Measurements from ENCODE around the gene KLK10. TPM values are rescaled to one million over a fixed set of nuclear protein-coding genes. Genes with fewer than 3 reads are reported as not detected.

Gene KLK10
- total RNA-seq, 4 donors from 2014 or later = 1.6 TPM; not detected in 3

GRCh38 chr19:51005248-51005647 lies 14.3 kb downstream of the KLK10 start:
- peaks cover 3 to 15% (median 5%) of the 10 kb centered on the region in 3 donors for H3K27me3 ChIP-seq
- no peak for ATAC-seq

GRCh38 chr19:51003316-51003715 lies 16.2 kb downstream of the KLK10 start:
- intact Hi-C loops (cut with DNase I; ENCODE audit: low total_unique reads) = no loop called here
- peaks cover 3 to 15% (median 5%) of the 10 kb centered on the region in 3 donors for H3K27me3 ChIP-seq
- H3K36me3 ChIP-seq = no peaks in the 10 kb centered on the region
- no peak overlapping the region for H3K4me3 ChIP-seq
- ATAC-seq = no peak
- H3K27ac ChIP-seq = no peak overlapping the region
- in situ Hi-C loops (cut with MboI; ENCODE audit: low sequenced_read_pairs in 4 of 4) = no loop called here
- no peaks in the 10 kb centered on the region for H3K9me3 ChIP-seq
- no peak for DNase-seq
- TF ChIP-seq POLR2A (IDR thresholded peaks at IDR 0.05) (no peak), CTCF (IDR thresholded peaks at IDR 0.05 in 4 of 5, conservative IDR thresholded peaks at IDR 0.05 in 1 of 5) (no peak)
- no peaks in the 10 kb centered on the region for H3K4me1 ChIP-seq

More at GRCh38 chr19:51005248-51005647, 14.3 kb downstream of the KLK10 start:
- intact Hi-C loops (cut with DNase I; ENCODE audit: low total_unique reads) (no loop called here), in situ Hi-C loops (cut with MboI; ENCODE audit: low sequenced_read_pairs in 4 of 4) (no loop called here)
- H3K9me3 ChIP-seq = no peaks in the 10 kb centered on the region
- no peak overlapping the region for H3K4me3 ChIP-seq
- no peaks in the 10 kb centered on the region for H3K4me1 ChIP-seq
- H3K36me3 ChIP-seq = no peaks in the 10 kb centered on the region
- no peak for DNase-seq
- TF ChIP-seq POLR2A (IDR thresholded peaks at IDR 0.05) (no peak), CTCF (IDR thresholded peaks at IDR 0.05 in 4 of 5, conservative IDR thresholded peaks at IDR 0.05 in 1 of 5) (no peak)
- H3K27ac ChIP-seq = no peak overlapping the region

GRCh38 chr19:51002542-51003311 lies 16.8 kb downstream of the KLK10 start:
- no peaks in the 10 kb centered on the region for H3K4me1 ChIP-seq
- H3K27me3 ChIP-seq = peaks cover 3 to 15% (median 5%) of the 10 kb centered on the region in 3 donors
- intact Hi-C loops (cut with DNase I; ENCODE audit: low total_unique reads) = no loop called here
- no peak for TF ChIP-seq CTCF (IDR thresholded peaks at IDR 0.05 in 4 of 5, conservative IDR thresholded peaks at IDR 0.05 in 1 of 5)
- TF ChIP-seq POLR2A (IDR thresholded peaks at IDR 0.05) = no peak
- H3K36me3 ChIP-seq = no peaks in the 10 kb centered on the region
- no peak overlapping the region for H3K4me3 ChIP-seq
- H3K9me3 ChIP-seq = no peaks in the 10 kb centered on the region
- in situ Hi-C loops (cut with MboI; ENCODE audit: low sequenced_read_pairs in 4 of 4) = no loop called here
- no peak for ATAC-seq
- no peak overlapping the region for H3K27ac ChIP-seq
- DNase-seq = no peak

GRCh38 chr19:51002089-51002532 lies 17.4 kb downstream of the KLK10 start:
- in situ Hi-C loops (cut with MboI; ENCODE audit: low sequenced_read_pairs in 4 of 4) = no loop called here
- Histone ChIP-seq H3K36me3 (no peaks in the 10 kb centered on the region), H3K27ac (no peak overlapping the region), H3K27me3 (peaks cover 3 to 15% (median 5%) of the 10 kb centered on the region in 3 donors), H3K4me3 (no peak overlapping the region), H3K4me1 (no peaks in the 10 kb centered on the region), H3K9me3 (no peaks in the 10 kb centered on the region)
- TF ChIP-seq CTCF (IDR thresholded peaks at IDR 0.05 in 4 of 5, conservative IDR thresholded peaks at IDR 0.05 in 1 of 5) = no peak
- no peak for TF ChIP-seq POLR2A (IDR thresholded peaks at IDR 0.05)
- intact Hi-C loops (cut with DNase I; ENCODE audit: low total_unique reads) = no loop called here
- no peak for DNase-seq
- ATAC-seq = no peak
